HL-60 (cell line): Measurements from ENCODE around the gene EPHA6.

Experiments
- DNase-seq, 2 experiments: peaks; one replicate each; pipeline ENCODE4 v3.0.0-alpha.2; 2010 to 2020; ENCODE audit warnings: low read depth in 1 of 2, low spot score in 1 of 2
- H3K27ac ChIP-seq: fragments of 250-450 bp; sonication (Bioruptor Pico); replicated peaks from 2 replicates; pipeline ENCODE4 v1.5.1; 2020; ENCODE audit warnings: mild to moderate bottlenecking, moderate library complexity
- H3K27me3 ChIP-seq: fragments of 250-450 bp; sonication (Bioruptor Pico); 2 replicates; pipeline ENCODE4 v1.5.1; 2021; ENCODE audit warnings: mild to moderate bottlenecking, moderate library complexity; ENCODE audit not compliant: insufficient read depth, poor library complexity, severe bottlenecking
- H3K4me3 ChIP-seq: replicated peaks from 2 replicates; pipeline ENCODE4 v1.5.1; 2011; ENCODE audit warnings: mild to moderate bottlenecking, control low read depth, low read length; ENCODE audit not compliant: insufficient read depth
- CTCF ChIP-seq: IDR thresholded peaks from one replicate; pipeline ENCODE4 v1.5.1; 2011; ENCODE audit warnings: low read length, control low read depth, inconsistent platforms; ENCODE audit not compliant: insufficient read depth
- GABPA ChIP-seq: IDR thresholded peaks from 2 replicates; pipeline ENCODE4 v1.6.1; 2012; ENCODE audit warnings: low read depth
- POLR2AphosphoS5 ChIP-seq: IDR thresholded peaks from 2 replicates; pipeline ENCODE4 v1.6.1; 2012; ENCODE audit warnings: low read depth
- REST ChIP-seq: IDR thresholded peaks from 2 replicates; pipeline ENCODE4 v1.6.1; 2012; ENCODE audit warnings: low read depth; ENCODE audit not compliant: insufficient replicate concordance
- SPI1 ChIP-seq: IDR thresholded peaks from 2 replicates; pipeline ENCODE4 v1.6.1; 2012; ENCODE audit warnings: low read depth, mild to moderate bottlenecking, borderline replicate concordance

EPHA6 gene

GRCh38 chr3:97680210-97680609 is 865.8 kb downstream of the EPHA6 start:
- TF ChIP-seq CTCF (no peak), SPI1 (no peak), GABPA (no peak), POLR2AphosphoS5 (no peak), REST (no peak)
- no peak overlapping the region for H3K27ac ChIP-seq
- no peak for DNase-seq
- H3K4me3 ChIP-seq, result no peak overlapping the region
- H3K27me3 ChIP-seq, result no peaks in the 10 kb centered on the region

GRCh38 chr3:97680696-97681095 is 866.3 kb downstream of the EPHA6 start:
- H3K4me3 ChIP-seq, result no peak overlapping the region
- no peak overlapping the region for H3K27ac ChIP-seq
- TF ChIP-seq CTCF, result no peak
- no peaks in the 10 kb centered on the region for H3K27me3 ChIP-seq
- no peak for DNase-seq

- no peaks in the 10 kb centered on the region for H3K27me3 ChIP-seq
- TF ChIP-seq REST (no peak), POLR2AphosphoS5 (no peak), SPI1 (no peak), GABPA (no peak), CTCF (no peak)
- H3K4me3 ChIP-seq, result no peak overlapping the region
- DNase-seq, result no peak
- H3K27ac ChIP-seq, result no peak overlapping the region
Observed at GRCh38 chr3:97684490-97684889, 870.1 kb downstream of the EPHA6 start.

- no peak for DNase-seq
- Histone ChIP-seq H3K27ac (no peak overlapping the region), H3K27me3 (no peaks in the 10 kb centered on the region), H3K4me3 (no peak overlapping the region)
- no peak for TF ChIP-seq CTCF
- no peak for TF ChIP-seq REST
- no peak for TF ChIP-seq GABPA
- no peak for TF ChIP-seq POLR2AphosphoS5
- no peak for TF ChIP-seq SPI1
Observed at GRCh38 chr3:97686258-97686657, 871.9 kb downstream of the EPHA6 start.
